GM21526 (cell line): ENCODE results near the gene ARHGEF10L.

Experiments used
- ATAC-seq: cut with Tn5 transposase; IDR thresholded peaks from one replicate; pipeline ENCODE4 v1.9.1; 2021; ENCODE audit warnings: moderate library complexity; ENCODE audit not compliant: unreplicated experiment, low FRiP score

The ARHGEF10L gene

DNA sequence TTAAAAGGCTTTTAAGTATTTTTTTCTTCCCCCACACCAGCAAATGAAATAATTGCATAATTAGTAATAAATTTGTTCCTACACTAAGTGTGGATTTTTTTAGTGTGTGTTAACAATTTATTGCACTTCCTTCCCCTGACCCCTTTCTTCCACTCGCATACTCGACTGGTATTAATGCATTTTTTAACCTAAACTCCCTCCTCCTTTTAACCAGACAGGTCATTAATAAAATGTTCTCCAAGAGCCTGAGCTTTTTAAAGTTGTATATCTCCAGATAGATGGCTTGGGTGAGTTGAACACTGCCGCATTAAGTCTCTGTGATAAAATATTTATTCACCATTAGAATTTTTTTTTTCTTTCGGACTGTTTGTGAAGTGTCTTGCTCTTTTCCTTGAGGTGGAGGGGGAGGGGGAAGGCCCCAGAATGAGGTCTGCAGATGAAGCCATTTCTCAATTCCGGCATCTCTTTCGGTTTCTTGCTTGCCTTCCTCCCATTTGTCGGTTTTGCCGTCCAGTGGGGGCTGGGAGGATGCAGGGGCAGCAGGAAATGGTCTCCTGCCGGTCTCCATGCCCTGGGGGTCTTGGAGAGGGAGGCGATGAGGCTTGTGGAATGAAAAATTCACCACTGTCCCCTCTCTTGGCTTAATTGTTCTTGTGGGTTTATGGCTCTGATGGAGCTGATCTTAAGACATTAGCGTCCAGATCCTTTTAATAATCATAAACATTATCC is 151.6 kb downstream of the ARHGEF10L start:
- no peak for ATAC-seq

- no peak for ATAC-seq
Measured at GRCh38 chr1:17692645-17693044, 153.1 kb downstream of the ARHGEF10L start.

- no peak for ATAC-seq
Measured at GRCh38 chr1:17696417-17697301, 157.2 kb downstream of the ARHGEF10L start.

GRCh38 chr1:17697458-17697857 is 158.0 kb downstream of the ARHGEF10L start:
- no peak for ATAC-seq

DNA sequence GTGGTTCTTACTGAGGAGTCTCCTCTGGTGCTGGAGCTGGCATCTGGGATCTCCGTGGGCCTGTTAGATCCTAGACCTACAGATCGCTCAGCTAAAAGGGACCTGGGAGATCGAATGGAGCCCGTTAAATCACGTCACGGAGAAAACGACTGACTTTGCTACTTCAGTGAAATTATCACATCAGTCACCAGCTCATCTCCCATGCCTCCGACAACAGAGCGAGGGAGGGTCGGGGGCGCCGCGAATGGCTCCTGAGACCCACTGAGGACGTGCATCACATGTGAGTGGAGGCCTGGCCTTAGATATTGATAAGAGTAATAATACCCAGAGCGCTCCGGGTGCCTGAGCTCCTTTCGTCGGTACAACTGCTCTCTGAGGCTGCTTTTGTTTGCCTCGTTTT is 160.1 kb downstream of the ARHGEF10L start:
- no peak for ATAC-seq

- no peak for ATAC-seq
Measured at GRCh38 chr1:17700945-17701810, 161.7 kb downstream of the ARHGEF10L start.

DNA sequence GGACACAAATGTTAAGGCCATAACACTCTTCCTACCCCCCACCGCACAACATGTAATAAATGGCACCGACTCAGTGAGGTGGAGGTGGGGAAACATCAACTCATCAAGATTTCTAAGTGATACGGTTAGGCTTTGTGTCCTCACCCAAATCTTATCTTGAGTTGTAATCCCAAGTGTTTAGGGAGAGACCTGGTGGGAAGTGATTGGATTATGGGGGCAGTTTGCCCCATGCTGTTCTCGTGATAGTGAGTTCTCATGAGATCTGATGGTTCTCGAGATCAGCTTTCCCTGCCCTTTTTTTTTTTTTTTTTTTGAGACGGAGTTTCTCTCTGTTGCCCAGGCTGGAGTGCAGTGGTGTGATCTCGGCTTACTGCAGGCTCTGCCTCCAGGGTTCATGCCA is 164.7 kb downstream of the ARHGEF10L start:
- ATAC-seq = no peak

GRCh38 chr1:17706445-17706844 is 166.9 kb downstream of the ARHGEF10L start:
- ATAC-seq = no peak

- no peak for ATAC-seq
Measured at GRCh38 chr1:17709981-17710380, 170.5 kb downstream of the ARHGEF10L start.

GRCh38 chr1:17710889-17711576 is 171.5 kb downstream of the ARHGEF10L start:
- ATAC-seq = no peak

DNA sequence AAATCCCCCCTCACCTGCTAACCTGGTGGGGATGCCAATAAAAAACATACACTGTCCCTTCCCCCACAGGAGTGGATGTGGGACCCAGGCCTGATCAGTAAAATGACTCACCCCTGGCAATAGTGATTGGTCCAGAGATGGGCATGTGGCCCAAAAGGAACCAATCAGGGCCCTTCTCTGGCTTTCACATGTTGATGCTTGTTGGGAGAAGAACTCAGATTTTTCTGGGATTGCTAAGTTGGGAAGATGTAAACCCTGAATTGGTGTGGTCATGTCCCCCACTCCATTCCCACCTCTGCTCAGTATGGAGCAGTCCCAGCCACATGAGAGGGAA is 172.0 kb downstream of the ARHGEF10L start:
- no peak for ATAC-seq

DNA sequence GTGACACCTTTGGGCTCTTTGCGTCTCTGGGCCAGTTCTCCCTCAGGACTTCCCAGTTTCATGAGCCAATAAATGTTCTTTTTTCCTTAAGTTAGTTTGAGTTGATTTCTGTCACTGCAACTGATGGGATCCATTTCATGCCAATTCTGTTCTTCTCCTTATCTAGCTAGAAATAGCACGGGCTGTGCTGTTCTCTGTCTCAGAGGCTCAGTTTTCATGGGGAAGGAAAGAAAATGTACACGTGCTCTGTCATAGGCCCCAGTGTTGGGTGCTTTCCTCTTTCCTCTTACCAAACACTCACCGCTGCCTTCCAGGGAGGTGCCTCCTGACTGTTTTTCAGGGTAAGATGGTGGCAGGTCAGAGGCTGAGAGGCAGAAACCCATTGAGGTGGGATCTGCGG is 172.4 kb downstream of the ARHGEF10L start:
- ATAC-seq = no peak

DNA sequence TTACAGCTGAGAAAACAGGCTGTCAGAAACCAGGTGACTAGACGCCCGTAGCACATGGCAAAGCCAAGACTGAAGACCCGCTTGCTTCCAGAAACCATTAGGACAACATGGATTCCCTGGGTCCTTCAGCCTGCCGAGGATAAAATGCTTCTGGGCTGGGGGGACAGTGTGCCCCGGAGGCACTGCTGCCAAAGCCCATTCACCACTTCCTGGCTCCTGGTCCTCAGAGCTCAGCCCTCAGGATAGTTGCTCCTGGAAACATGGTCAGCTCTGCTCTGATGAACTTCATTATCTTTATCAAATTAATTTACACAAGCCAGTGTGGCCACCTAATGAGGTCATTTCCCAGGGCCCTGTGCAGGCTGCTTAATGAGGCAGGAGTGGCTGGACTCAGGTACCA is 174.5 kb downstream of the ARHGEF10L start:
- no peak for ATAC-seq

- no peak for ATAC-seq
Measured at GRCh38 chr1:17717594-17718535, 178.4 kb downstream of the ARHGEF10L start.

DNA sequence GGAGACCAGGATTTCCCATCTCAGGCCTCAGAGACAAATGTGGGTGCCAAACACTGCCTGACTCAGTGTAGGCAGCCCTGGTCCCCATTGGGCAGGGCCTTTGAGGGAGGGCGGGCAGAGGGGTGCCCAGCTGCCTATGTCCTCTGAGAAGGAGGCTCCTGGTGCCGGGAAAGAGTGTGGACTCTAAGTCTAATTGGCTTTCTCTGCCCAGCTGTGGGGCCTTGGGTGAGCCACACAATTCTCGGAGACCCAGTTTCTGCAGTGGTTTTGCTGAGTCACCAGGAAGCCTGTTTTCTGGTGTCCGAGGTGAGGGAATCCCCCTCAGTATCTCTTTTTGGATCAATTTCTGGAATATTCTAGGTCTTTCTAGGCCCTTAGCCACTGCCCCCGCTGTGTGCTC is 180.4 kb downstream of the ARHGEF10L start:
- ATAC-seq = no peak

GRCh38 chr1:17721444-17721843 is 181.9 kb downstream of the ARHGEF10L start:
- no peak for ATAC-seq

DNA sequence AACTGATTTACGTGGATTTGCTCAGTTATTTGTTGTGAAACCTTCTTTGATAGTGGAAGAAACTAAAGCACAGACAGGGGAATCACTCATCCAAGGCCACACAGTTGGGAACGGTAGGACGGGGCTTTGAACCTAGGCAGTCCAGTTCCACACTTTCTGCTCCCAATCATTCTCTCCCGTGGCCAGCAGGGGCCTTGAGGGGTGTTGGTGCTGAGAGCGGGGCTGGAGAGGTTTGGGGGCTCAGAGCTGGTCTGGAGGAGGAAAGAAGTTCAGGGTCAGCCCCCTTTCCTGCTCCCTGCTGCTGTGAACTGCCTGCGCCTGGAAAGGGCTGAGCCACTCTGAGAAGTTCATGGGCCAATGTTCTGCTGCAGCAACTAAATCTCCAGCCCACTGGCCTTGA is 184.2 kb downstream of the ARHGEF10L start:
- no peak for ATAC-seq

DNA sequence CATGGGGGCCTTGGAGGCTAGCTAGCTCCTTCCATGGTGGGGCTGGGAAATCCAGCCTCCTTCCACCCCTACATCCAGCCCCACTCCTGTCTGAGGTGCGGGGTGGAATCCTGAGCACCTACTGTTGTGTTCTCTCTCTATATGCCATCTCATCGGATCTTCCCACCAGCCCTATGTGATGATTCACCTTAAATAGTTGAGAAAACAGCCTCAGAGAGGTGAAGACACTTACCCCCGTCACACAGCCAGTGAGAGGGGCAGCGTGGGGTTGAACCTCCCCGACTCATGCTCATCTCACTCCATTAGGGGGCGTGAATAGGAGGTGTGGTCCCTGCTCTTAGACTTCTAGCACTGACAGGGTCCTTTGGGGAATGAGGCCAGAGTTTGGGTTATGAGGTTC is 184.7 kb downstream of the ARHGEF10L start:
- ATAC-seq = no peak

- no peak for ATAC-seq
Measured at GRCh38 chr1:17725084-17725719, 185.7 kb downstream of the ARHGEF10L start.
